AG08396 (cell line): ENCODE data around the gene PDGFA.
A peak's percentile ranks its signal among the peaks of the same experiment; 100 is the strongest.

Experiments
- DNase-seq: peaks from one replicate; pipeline ENCODE4 v3.0.0; 2012; ENCODE audit warnings: low spot score, mixed read lengths

Gene PDGFA

GRCh38 chr7:519484-520390, at the start of gene PDGFA:
Gene PDGFA (minus strand): TSS chr7:519846. CDS start chr7:519001, 845 bp downstream.
- peak; percentile 84 for DNase-seq

DNA sequence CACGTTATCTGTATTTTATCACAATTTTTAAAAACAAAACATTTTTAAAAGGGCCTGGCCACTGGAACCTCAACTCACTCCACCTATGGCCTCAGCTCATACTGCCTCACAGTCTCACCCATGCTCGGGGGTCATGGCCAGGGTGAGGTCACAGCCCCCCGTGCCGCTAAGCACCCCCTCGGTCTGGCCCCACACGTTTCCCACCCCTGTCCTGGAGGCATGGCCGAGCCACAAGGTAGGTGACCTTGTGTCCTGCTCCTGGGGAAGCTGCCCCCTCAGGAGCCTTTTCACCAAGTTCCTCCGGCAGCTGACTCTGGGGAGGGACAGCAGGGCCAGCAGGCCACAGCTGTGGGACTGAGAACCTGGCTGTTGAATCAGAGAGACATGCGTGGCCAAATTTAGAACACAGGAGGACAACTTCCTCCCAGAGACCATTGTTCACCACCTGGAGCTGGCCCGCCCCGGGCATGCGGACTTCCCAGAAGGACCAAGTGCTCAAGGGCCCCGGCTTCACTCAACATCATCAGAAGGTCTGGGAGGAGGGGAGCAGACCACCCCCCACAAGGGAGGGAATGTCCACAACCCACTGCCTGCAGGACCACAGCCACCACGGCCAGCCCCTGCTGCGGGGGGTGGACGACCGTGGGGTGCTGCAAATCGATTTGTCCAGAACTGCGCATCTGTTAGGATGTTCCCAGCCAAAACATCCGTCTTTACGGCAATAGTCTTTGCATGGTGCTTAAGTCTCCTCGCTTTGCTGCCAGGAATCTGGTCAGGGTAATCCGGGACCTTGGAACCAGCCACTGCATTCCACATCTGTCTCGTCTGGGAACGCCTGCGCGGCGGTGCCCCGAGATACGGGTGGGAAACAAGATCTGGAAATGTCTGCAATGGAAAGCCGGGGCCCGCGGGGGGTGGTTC, 48.6 kb upstream of the PDGFA start:
- peak; percentile 73 for DNase-seq

- no peak for DNase-seq
These were observed 47.7 kb upstream of the PDGFA start for GRCh38 chr7:567305-567883.

- DNase-seq: no peak
These were observed 46.5 kb upstream of the PDGFA start for GRCh38 chr7:566100-566499.

DNA sequence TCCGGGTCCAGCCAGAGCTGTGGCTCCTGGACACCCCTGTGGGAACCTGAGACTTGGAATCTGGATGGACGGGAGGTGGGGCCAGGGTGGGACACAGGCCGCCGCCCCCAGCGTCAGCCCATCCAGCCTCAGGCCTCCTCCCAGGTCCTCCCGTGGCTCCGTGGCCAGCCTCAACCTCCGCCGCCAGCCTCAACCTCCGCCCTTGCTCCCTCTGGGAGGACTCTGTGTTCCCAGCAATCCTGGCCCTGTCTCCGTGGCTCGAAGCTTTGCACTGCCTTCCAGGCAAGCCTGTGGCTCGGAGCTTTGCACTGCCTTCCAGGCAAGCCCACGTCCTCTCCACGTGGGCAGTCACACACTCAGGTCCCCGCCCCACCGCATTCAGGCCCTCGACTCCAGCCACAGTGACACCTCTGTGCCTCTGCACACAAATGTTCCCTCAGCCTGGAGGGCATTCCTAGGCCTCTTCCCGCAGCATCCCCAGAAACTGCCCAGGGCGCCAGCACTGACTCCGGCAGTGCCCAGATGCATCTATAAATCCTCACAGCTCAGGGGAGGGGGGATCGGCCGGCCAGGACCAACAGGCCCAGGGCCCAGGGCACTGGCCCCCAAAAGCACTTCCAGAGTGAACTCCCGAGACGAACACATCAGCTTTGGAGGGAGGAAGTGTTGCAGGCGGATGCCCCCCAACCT, 44.7 kb upstream of the PDGFA start:
- no peak for DNase-seq

DNA sequence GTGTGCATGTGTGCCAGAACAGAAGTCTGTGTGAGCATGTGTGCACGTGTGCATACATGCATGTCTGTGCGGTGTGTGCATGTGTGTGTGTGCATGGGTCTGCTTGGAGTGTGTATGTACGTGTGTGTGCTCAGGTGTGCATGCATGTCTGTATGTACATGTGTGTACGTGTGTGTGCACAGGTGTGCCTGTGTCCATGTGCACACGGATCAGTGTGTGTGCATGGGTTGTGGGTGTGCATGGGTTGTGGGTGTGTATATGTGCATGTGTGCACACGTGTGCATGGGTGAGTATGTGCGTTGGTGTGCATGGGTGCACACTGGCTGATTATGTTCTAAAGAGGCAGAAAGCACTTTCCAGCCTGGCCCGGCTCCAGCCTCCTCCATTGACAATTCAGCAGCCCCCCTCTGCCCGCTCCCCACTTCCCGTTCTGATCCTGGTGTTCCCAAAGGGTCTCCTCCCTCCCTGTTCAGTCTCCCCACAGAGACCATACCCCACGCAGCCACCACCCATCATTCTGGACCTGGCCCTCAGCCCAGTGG, 44.1 kb upstream of the PDGFA start:
- no peak for DNase-seq

DNA sequence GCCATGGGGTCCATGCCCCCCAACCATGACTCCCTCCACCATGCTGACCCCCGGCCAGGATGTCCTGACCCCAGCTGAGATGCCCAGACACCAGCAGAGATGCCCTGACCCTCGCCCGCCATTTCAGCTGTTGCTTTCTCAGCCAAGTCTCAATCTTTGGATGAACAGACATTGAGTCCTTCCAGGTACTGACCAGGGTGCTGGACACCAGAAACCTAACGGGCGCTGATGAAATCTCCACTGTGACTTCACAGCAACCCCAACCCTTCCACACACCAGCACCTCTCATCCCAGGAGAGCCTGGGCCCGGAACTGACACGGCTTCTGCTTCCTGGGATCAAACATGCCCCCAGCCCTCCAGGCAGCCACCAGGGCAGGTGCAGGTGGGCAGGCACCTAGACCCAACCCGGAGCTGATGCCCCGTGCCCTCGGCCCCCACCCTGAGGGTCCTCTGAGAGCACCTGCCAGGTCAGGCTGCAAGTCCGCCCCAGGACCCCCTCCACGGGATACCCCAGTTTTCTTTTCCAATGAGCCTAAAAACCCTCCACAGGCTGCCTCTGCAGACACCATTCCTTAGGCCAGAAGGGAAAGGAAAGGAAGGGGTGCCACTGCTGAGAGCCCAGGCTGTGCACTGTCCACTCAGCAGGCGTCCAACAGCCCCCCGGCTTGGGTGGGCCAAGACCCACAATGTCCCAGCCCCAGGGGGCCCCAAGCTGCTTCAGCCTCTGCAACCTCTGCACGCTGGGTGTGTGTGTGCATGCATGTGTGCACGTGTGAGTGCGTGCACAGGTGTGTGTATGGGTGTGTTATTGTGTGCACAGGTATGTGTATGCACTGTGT, 43.4 kb upstream of the PDGFA start:
- DNase-seq: no peak

DNA sequence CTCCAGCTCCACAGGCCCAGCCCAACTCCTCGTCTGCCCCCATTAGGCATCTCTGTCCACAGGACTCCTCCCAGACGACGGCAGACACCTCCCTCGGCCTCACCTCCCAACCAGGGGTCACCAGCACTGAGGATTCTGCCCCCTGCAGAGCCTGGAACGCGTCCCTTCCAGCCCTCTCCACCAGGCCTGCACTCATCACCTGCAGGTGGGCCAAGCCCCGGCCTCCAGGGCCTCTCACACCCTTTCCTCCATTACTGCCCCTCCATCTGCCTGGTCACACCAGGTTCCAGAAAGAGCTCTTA, 42.7 kb upstream of the PDGFA start:
- DNase-seq: no peak

DNA sequence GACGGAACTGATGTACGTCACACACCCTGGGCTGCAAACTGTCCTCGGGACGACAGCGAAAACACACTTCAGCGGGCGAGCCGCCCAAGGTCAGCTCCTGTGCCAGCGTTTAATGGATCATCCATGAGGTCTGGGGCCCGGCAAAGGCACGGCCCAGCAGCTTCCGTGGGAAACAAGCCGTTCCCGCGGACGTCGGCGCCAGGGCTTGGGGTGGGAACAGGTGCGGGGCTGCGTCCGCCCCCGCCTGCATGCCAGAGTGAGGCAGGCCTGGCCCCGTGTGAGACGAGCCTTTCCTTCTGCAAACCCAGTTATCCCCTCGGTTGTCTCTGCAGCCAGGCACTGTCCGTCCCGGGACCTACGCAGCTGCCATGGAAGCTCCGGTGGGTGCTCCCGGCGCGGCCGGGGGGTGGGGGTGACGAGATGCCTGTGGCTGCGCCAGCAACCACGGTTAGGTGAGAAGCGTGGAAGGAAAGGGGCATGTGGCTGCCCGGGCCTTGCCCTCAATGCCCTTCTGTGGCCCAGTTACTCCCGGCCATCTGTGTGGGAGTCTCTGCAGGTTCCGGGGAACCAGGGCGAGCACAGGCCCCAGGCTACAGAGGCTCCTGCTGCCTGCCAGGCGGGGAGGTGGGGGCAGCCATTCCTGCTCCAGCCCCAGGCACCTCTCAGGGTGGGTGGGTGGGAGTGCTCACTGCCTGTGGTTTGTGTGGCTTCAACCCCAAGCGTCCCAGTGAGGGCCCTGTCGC, 42.2 kb upstream of the PDGFA start:
- no peak for DNase-seq

DNA sequence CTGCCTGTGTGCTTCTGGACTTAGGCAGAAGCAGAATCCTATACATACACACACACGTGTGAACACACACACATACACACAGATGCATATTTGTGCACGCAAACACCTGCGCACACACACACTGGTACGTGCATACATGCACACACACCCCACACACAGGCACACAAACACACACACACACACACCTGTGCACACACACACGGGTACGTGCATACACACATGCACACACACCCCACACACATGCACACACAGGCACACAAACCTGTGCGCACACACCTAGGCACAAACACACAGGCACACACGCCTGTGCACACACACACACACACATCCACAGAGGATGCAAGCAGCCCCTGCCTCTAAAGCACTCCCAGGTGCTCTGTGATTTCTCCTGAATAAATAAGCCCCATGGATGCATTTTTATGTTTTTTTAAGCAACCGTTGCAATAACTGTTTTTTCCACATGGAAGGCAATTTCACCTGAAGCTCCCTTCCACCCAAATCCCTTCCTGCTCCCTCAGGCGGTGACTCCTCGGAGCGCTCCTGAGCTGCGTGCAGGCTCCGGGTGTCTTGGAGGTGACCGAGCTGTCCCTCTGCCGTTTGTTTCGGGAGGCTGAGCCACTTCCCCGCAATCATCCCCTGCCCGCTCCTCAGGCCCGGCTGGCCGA, 41.5 kb upstream of the PDGFA start:
- DNase-seq: no peak

DNA sequence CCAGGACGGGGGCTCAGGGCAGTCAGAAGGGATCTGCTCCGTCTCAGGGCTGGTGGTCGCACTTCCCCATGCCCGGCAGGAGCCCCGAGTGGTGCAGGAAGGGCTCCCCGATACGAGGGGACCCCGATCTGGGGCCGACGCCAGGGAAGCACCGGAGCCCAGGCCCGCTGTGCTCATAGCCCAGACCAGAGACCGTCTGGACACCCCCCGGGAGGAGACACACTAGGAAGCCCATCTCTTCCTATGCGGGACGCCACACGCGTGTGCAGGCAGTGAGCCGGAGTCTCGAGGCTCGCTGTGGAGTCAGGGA, 39.7 kb upstream of the PDGFA start:
- no peak for DNase-seq

DNA sequence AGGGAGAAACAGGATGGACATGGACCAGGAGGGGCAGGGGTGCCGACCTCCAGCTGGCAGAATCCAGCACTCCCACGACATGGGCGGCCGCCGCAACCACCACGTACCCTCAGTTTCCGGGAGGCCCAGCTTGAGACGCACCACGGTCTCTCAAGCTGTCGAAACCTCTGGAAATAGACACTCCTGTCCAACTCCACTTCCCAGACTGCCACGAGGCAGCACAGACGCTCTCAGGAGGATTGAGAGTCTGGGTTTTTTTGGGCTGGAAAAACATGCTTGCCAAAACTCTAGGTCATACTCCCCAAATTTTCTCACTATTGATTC, 37.9 kb upstream of the PDGFA start:
- DNase-seq: no peak

GRCh38 chr7:556837-557557, 37.4 kb upstream of the PDGFA start:
- DNase-seq: no peak

GRCh38 chr7:556291-556826, 36.7 kb upstream of the PDGFA start:
- no peak for DNase-seq

GRCh38 chr7:555551-556160, 36.0 kb upstream of the PDGFA start:
- no peak for DNase-seq

GRCh38 chr7:553636-554111, 34.0 kb upstream of the PDGFA start:
- DNase-seq: no peak

DNA sequence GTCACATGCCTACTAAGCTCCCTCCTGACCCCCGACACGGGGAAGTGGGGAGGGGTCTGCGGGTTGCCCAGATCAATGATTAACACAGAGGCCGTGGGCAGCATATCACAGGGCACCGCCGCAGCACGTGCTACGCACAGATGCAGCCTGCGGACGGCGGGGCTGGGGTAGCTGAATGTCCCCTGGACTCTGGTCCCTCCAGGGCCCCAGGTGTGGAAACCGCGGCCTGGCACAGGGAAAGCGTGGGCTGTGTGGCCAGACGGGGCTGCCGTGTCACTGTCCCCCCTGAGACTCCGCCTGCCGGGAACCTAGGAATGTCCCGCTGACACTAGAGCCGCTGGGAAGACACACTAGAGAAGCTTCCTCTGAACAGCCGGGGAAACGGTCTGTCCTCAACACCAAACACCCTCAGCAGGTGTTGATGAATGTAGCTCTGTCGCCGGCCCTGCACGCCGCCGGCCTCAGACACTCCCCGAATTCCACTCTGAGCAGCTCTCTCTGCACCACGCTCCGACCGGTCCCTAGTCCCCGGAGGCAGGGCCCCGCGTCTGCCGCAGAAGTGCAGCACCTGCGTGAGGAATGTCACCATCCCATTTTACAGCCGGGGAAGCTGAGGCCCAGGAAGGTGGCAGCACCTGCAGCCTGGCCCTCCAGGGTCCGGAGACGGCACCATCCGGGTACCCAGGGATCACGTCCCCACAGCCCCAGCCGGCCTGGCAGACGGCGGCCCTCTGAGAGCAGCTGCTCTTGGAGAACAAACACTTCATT, 33.4 kb upstream of the PDGFA start:
- no peak for DNase-seq
